ENCODE results near the gene C19orf25. TPM values are rescaled to one million over a fixed set of nuclear protein-coding genes. Genes with fewer than 3 reads are reported as not detected.

C19orf25 gene
- total and polyA plus RNA-seq, 2 of the 13 experiments (the other 11 are each of a cell fraction or from before 2014, with no cell fraction given): 14.2 to 32.4 TPM

GRCh38 chr19:1478934-1479707 is at the start of gene C19orf25 (continued):
- TF ChIP-seq ZNF781 (CRISPR knock-in tag; IDR thresholded peaks at IDR 0.05; ENCODE audit: borderline replicate concordance, not compliant biosample characterization) (peak; percentile 74), ZNF710 (CRISPR knock-in tag; IDR thresholded peaks at IDR 0.05; ENCODE audit: borderline replicate concordance) (0 out of 2 replicates have a peak, but pooled peaks have one; percentile 31), ZNF646 (CRISPR knock-in tag; IDR thresholded peaks at IDR 0.05) (no peak), MEIS2 (CRISPR knock-in tag; IDR thresholded peaks at IDR 0.05) (no peak), ZFP1 (CRISPR knock-in tag; IDR thresholded peaks at IDR 0.05) (no peak; the same call in 1 of the 2 replicates), ZNF414 (CRISPR knock-in tag; IDR thresholded peaks at IDR 0.05) (peak; percentile 65; the same call in 1 of the 2 replicates), HNF1A (IDR thresholded peaks at IDR 0.05; ENCODE audit: low read depth) (no peak), HNF1A (CRISPR knock-in tag; IDR thresholded peaks at IDR 0.05; ENCODE audit: borderline replicate concordance) (no peak), HNRNPUL1 (IDR thresholded peaks at IDR 0.05; ENCODE audit: low read depth, low read length) (no peak), TRAFD1 (CRISPR knock-in tag; IDR thresholded peaks at IDR 0.05; ENCODE audit: borderline replicate concordance) (no peak)
